NCI-H774 (cell line): ENCODE results near the gene MAP3K21.

ENCODE experiments used
- DNase-seq: peaks from one replicate; lab custom pipeline; 2025; lab: John Stamatoyannopoulos, UW

MAP3K21 gene

GRCh38 chr1:233359905-233360304 is 32.4 kb downstream of the MAP3K21 start:
- no peak for DNase-seq

DNA sequence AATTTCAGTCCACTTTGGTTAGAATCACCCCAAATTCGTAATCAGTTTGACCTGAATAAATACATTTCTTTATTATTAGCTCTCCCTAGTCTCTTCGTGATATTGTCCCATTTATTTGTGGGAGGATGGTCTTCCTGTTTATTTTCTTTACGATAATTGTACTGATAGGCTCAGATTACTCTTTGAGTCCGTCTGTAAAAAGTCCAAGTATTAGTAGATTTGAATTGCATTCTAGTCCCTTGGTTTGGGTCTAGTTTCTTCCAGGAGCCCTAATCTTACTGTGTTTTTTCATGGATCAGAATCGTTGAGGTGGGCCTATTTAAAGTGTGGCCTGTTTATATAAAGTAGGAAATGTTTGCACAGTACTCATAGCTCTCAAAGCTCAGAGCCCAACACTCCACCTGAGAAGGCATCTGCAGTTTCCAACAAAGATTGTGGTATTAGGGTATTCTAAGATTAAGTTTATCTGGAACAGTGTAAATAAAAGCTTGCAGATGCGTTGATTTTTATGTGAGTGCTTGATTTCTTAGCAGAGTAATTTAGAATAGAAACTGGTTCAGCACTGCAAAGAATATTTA is 33.1 kb downstream of the MAP3K21 start:
- no peak for DNase-seq

DNA sequence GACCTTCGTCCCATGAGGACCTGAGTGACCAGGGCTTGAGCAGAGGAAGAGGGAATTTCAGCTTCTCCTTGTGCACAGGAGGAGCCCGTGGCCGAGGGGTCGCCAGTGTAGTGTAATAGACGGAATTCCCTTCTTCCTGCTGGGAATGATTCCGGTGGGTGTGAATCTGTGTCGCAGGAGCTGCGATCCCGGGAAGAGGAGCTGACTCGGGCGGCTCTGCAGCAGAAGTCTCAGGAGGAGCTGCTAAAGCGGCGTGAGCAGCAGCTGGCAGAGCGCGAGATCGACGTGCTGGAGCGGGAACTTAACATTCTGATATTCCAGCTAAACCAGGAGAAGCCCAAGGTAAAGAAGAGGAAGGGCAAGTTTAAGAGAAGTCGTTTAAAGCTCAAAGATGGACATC is 34.4 kb downstream of the MAP3K21 start:
- DNase-seq: no peak

DNA sequence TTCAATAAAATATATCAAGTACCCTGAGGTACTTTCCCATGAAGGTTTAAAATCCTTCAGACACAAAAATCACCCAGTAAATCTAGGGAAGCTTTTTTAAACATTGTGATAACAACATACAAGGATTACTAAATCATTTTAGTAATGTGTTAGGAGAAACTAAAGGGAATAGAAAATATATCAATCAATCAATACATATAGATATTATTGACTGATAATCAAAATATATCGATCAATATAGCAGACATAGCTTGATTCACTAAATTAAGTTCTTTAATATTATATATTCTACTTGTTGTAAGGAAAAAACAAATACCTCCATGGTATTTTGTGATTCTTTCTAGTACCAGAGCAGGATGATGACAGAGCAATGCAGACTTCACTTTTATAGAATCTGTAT is 35.2 kb downstream of the MAP3K21 start:
- DNase-seq: no peak

GRCh38 chr1:233364026-233364425 is 36.5 kb downstream of the MAP3K21 start:
- DNase-seq: no peak

- peak; percentile 15 for DNase-seq
Observed at GRCh38 chr1:233364695-233365539, 37.4 kb downstream of the MAP3K21 start.

GRCh38 chr1:233366575-233366974 is 39.1 kb downstream of the MAP3K21 start:
- no peak for DNase-seq

DNA sequence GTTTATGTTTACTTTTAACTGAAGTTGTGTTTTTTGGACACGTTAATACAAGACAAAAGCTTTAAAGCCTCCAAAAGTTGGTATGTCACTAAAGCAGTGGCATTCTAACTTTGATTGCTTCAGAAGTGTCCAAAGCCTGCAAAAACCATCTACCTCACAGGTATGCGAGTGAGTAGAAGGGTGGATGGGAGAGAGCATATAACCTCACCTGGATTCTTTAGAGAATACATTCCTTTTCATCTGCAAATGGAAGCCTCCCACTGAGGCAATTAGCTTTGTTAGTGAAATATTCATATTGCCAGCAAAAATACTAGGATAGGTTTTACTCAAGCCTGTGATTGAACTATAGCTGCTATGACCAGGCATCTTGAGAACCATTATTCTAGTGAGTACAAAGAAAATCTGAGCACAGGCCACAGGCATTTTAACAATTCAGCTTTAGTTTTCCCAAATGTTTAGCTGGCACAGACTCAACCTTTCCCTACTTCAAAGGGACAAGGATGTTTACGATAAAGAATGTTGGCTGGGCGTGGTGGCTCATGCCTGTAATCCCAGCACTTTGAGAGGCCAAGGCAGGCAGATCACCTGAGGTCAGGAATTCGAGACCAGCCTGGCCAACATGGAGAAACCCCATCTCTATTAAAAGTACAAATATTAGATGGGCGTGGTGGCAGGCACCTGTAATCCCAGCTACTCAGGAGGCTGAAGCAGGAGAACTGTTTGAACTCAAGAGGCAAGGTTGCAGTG is 39.7 kb downstream of the MAP3K21 start:
- DNase-seq: no peak

GRCh38 chr1:233368106-233368788 is 40.7 kb downstream of the MAP3K21 start:
- no peak for DNase-seq

- DNase-seq: no peak
Observed at GRCh38 chr1:233368789-233369130, 41.2 kb downstream of the MAP3K21 start.

GRCh38 chr1:233372218-233373120 is 44.9 kb downstream of the MAP3K21 start:
- DNase-seq: no peak

DNA sequence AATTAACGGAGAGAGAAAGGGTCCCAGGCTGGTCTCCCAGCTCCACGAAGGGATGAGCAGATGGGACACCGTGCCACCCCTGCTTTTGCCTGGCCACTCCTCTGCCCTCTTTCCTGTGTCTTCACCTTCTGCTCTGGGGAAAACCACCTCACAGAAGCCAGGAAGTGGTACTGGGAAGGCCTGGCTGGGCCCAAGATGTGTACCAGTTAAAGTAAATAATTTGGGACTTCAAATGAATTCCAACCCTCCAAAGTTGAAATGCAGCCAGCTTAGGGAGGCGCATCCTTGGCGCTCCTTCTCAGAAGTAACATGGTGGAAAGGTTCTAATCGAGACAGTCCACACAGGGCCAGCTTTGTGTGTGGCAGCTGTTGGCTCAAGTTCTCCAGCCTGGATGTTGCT is 45.7 kb downstream of the MAP3K21 start:
- DNase-seq: no peak

DNA sequence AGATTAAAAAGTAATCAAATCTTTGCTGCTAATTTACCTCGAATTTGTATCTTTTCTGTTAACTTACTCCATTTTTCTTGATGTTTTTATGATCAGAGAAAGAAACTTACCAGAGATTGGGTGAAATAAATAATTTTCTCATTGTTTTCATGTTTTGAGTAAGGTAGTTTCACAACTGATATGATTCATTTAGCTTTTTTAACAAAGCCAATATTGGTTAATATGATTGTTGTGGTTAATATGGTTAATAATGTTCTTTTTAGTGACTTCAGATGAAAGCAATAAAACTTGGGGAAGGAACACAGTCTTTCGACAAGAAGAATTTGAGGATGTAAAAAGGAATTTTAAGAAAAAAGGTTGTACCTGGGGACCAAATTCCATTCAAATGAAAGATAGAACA is 48.1 kb downstream of the MAP3K21 start:
- DNase-seq: no peak

DNA sequence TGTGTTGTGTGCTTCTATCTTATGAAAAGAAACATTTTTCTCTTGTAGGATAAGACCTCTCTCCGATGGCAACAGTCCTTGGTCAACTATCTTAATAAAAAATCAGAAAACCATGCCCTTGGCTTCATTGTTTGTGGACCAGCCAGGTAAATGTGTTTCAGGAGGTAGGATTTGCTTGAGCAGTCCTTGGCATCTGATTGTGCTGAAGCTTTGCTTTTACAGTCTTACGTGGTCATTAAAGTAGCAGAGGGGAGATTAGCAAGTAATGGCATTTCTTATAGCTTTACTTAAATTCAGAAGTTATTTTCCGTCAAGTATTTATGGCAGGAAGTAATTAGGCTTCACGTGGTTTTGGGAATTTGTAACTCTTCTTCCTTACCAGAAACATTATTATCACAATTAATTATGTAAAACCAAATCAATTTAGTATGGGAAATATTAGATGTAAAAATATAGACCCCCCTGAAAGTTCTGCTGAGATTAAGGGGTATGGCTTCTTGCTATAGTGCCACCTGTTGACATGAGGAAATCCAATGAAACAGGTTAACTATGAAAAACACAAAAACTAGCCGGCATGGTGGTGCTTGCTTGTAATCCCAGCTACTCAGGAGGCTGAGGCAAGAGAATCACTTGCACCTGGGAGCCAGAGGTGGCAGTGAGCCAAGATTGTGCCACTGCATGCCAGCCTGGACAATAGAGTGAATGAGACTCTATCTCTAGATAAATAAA is 49.0 kb downstream of the MAP3K21 start:
- DNase-seq: peak; percentile 5

GRCh38 chr1:233379869-233380438 is 52.4 kb downstream of the MAP3K21 start:
- no peak for DNase-seq

DNA sequence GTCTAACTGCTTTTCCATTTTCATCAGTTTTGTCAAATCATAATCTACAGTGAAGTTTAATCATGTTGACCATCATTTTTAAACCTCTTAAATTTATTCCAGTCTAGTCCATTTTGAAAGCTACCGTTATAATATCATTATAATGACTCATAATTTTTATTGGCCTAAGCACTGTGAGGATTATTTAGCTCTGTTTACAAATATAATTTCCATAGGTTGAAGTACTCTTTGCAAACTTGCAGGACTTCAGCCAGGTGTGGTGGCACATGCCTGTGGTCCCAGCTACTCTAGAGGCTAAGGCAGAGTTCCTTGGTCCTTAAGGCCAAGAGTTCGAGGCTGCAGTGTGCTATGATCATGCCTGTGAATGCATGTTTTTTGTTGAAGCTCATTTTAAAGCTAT is 54.3 kb downstream of the MAP3K21 start:
- no peak for DNase-seq

- DNase-seq: no peak
Observed at GRCh38 chr1:233383984-233384383, 56.5 kb downstream of the MAP3K21 start.

DNA sequence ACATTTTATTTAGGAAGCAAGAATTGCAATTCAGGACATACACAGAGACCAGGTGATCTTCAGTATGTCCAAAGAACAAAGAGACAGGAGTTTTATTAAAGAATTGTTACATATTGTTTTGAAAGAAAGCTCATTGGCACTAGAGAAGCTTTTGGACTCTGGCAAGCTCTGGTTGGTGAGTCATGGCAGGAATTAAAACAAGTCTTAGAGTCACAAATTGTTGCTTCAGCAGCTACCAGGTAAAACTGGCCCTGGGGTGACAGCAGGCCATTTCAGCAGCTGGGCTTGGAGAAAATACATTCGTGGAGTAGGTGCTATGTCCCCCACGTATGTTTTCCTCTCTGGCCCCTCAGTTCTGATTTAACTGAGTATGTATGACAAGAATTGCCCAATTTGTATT is 58.8 kb downstream of the MAP3K21 start:
- DNase-seq: no peak

GRCh38 chr1:233387585-233387984 is 60.1 kb downstream of the MAP3K21 start:
- DNase-seq: no peak

DNA sequence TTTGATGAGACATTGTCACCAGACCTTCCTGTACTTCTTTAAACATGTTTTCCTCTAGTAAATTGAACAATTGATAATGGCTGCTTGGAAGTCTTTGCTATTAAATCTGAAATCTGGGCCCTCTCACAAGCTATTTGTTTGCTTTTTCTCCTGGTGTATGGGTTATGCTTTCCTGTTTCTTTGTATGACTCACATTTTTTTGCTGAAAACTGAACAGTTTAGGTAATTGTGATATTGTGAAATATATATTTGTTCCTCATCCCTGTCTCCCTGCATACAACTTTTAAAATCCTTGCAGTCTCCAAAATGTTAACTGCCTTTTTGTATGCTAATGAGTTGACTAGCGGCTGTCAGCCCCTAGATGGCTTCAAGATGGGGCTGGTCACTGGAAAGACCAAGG is 61.6 kb downstream of the MAP3K21 start:
- DNase-seq: no peak
